Right hindlimb (tissue), 1 donor: Measurements from ENCODE around the gene TCERG1.

Source experiments
- DNase-seq: peaks from one replicate; pipeline ENCODE4 v3.0.0-alpha.2; 2018

The TCERG1 gene

GRCh38 chr5:146458894-146459293 is 11.8 kb downstream of the TCERG1 start:
- DNase-seq, result no peak

- DNase-seq, result no peak
These were observed 14.2 kb downstream of the TCERG1 start for GRCh38 chr5:146461319-146461718.

GRCh38 chr5:146463446-146463845 is 16.3 kb downstream of the TCERG1 start:
- DNase-seq, result no peak

- no peak for DNase-seq
These were observed 19.6 kb downstream of the TCERG1 start for GRCh38 chr5:146466521-146467349.

- no peak for DNase-seq
These were observed 20.6 kb downstream of the TCERG1 start for GRCh38 chr5:146467760-146468159.

GRCh38 chr5:146474065-146474464 is 26.9 kb downstream of the TCERG1 start:
- no peak for DNase-seq

- DNase-seq, result no peak
These were observed 28.2 kb downstream of the TCERG1 start for GRCh38 chr5:146475190-146475780.

GRCh38 chr5:146475906-146476305 is 28.8 kb downstream of the TCERG1 start:
- no peak for DNase-seq

- no peak for DNase-seq
These were observed 35.6 kb downstream of the TCERG1 start for GRCh38 chr5:146482775-146483174.

- no peak for DNase-seq
These were observed 37.7 kb downstream of the TCERG1 start for GRCh38 chr5:146484714-146485391.

- no peak for DNase-seq
These were observed 43.1 kb downstream of the TCERG1 start for GRCh38 chr5:146490089-146490843.

GRCh38 chr5:146494656-146495055 is 47.5 kb downstream of the TCERG1 start:
- no peak for DNase-seq

GRCh38 chr5:146499680-146500079 is 52.5 kb downstream of the TCERG1 start:
- no peak for DNase-seq

GRCh38 chr5:146507428-146507827 is 60.3 kb downstream of the TCERG1 start:
- DNase-seq, result no peak

- DNase-seq, result no peak
These were observed 63.5 kb downstream of the TCERG1 start for GRCh38 chr5:146510559-146511125.

GRCh38 chr5:146513462-146513861 is 66.3 kb downstream of the TCERG1 start:
- no peak for DNase-seq

- DNase-seq, result no peak
These were observed 67.4 kb downstream of the TCERG1 start for GRCh38 chr5:146514575-146514974.

GRCh38 chr5:146515473-146516150 is 68.5 kb downstream of the TCERG1 start:
- DNase-seq, result no peak

- DNase-seq, result no peak
These were observed 69.0 kb downstream of the TCERG1 start, which contains the start of gene GPR151 for GRCh38 chr5:146516151-146516475. TSS of gene GPR151 (minus strand) at chr5:146516190. CDS start at chr5:146516113, 77 bp downstream.

- DNase-seq, result no peak
These were observed 72.4 kb downstream of the TCERG1 start for GRCh38 chr5:146519554-146519953.

- DNase-seq, result no peak
These were observed 73.6 kb downstream of the TCERG1 start for GRCh38 chr5:146520731-146521130.

GRCh38 chr5:146521403-146522106 is 74.4 kb downstream of the TCERG1 start:
- DNase-seq, result no peak
